ENCODE data around the gene NF2. TPM values are rescaled to one million over a fixed set of nuclear protein-coding genes. Genes with fewer than 3 reads are reported as not detected.

Gene NF2
- total RNA-seq, 2 donors from 2014 or later = 45.7 to 51.4 TPM

GRCh38 chr22:29739346-29739875 lies 136.0 kb downstream of the NF2 start:
- Mint-ChIP-seq H3K27me3 (ENCODE audit: insufficient read depth) (no peaks in the 10 kb centered on the region), H3K9me3 (no peaks in the 10 kb centered on the region), H3K36me3 (ENCODE audit: low read depth) (peaks cover 9% of the 10 kb centered on the region), H3K4me1 (peaks cover 7% of the 10 kb centered on the region), H3K27ac (no peak overlapping the region), H3K4me3 (no peak overlapping the region)
- no peaks in the 10 kb centered on the region for H3K36me3 ChIP-seq (ENCODE audit: control insufficient read depth, insufficient read depth, low read length)
- no peaks in the 10 kb centered on the region for H3K9me3 ChIP-seq (ENCODE audit: control insufficient read depth, low read length)
- H3K4me3 ChIP-seq (ENCODE audit: low read length) = no peak overlapping the region
- H3K9ac ChIP-seq (ENCODE audit: extremely low read depth, low read length, poor library complexity, severe bottlenecking) = no peak overlapping the region
- no peak overlapping the region for H3K27ac ChIP-seq (ENCODE audit: low read depth, low read length)
- no peaks in the 10 kb centered on the region for H3K27me3 ChIP-seq (ENCODE audit: control insufficient read depth, insufficient read depth, low read length, poor library complexity, severe bottlenecking)
- WGBS, 2 experiments (ENCODE audit: insufficient coverage in 1 of 2, insufficient read length in 1 of 2) = 96 to 98% methylated on average over 15 to 17 of the region's 17 CpGs
- no peak for DNase-seq
- TF ChIP-seq, protein P1, sequence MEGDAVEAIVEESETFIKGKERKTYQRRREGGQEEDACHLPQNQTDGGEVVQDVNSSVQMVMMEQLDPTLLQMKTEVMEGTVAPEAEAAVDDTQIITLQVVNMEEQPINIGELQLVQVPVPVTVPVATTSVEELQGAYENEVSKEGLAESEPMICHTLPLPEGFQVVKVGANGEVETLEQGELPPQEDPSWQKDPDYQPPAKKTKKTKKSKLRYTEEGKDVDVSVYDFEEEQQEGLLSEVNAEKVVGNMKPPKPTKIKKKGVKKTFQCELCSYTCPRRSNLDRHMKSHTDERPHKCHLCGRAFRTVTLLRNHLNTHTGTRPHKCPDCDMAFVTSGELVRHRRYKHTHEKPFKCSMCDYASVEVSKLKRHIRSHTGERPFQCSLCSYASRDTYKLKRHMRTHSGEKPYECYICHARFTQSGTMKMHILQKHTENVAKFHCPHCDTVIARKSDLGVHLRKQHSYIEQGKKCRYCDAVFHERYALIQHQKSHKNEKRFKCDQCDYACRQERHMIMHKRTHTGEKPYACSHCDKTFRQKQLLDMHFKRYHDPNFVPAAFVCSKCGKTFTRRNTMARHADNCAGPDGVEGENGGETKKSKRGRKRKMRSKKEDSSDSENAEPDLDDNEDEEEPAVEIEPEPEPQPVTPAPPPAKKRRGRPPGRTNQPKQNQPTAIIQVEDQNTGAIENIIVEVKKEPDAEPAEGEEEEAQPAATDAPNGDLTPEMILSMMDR (conservative IDR thresholded peaks at IDR 0.05) = no peak
- no peaks in the 10 kb centered on the region for H3K4me1 ChIP-seq (ENCODE audit: control insufficient read depth, insufficient read depth, low read length)

GRCh38 chr22:29740216-29740615 lies 136.8 kb downstream of the NF2 start:
- 91 to 100% methylated on average over 1 to 5 of the region's 5 CpGs for WGBS, 2 experiments (ENCODE audit: insufficient coverage in 1 of 2, insufficient read length in 1 of 2)
- Mint-ChIP-seq H3K4me1 (no peaks in the 10 kb centered on the region), H3K27ac (peak overlapping the region; percentile 35), H3K4me3 (no peak overlapping the region), H3K9me3 (no peaks in the 10 kb centered on the region), H3K36me3 (ENCODE audit: low read depth) (peaks cover 9% of the 10 kb centered on the region), H3K27me3 (ENCODE audit: insufficient read depth) (no peaks in the 10 kb centered on the region)
- Histone ChIP-seq H3K27ac (ENCODE audit: low read depth, low read length) (no peak overlapping the region), H3K36me3 (ENCODE audit: control insufficient read depth, insufficient read depth, low read length) (no peaks in the 10 kb centered on the region), H3K27me3 (ENCODE audit: control insufficient read depth, insufficient read depth, low read length, poor library complexity, severe bottlenecking) (no peaks in the 10 kb centered on the region), H3K4me3 (ENCODE audit: low read length) (no peak overlapping the region), H3K9me3 (ENCODE audit: control insufficient read depth, low read length) (no peaks in the 10 kb centered on the region), H3K9ac (ENCODE audit: extremely low read depth, low read length, poor library complexity, severe bottlenecking) (no peak overlapping the region), H3K4me1 (ENCODE audit: control insufficient read depth, insufficient read depth, low read length) (no peaks in the 10 kb centered on the region)
- no peak for DNase-seq
- TF ChIP-seq, protein P1 (conservative IDR thresholded peaks at IDR 0.05) = no peak

DNA sequence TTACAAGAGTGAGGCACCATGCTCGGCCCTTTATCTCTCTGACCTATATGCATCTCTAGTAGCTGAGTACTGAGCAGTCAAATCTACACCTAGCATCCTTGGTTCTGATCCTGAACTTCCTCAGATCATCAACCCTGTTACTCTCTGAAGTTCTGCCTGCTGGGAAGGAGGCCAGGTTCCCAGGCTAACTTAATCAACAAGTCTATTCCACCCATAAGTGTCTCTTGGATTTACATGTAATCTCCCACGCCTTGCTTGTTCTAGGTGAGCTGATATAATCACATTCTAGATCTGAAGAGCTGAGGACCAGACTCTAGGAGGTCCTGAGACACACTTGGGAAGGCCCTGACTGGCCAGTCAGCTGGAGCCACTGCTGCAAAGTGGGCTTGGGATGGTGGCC lies 138.5 kb downstream of the NF2 start:
- peaks cover 13% of the 10 kb centered on the region for H3K36me3 Mint-ChIP-seq (ENCODE audit: low read depth)
- H3K27ac Mint-ChIP-seq = no peak overlapping the region
- H3K27me3 Mint-ChIP-seq (ENCODE audit: insufficient read depth) = no peaks in the 10 kb centered on the region
- H3K9ac ChIP-seq (ENCODE audit: extremely low read depth, low read length, poor library complexity, severe bottlenecking) = no peak overlapping the region
- TF ChIP-seq, protein P1 (conservative IDR thresholded peaks at IDR 0.05) = no peak
- no peak for DNase-seq
- no peaks in the 10 kb centered on the region for H3K27me3 ChIP-seq (ENCODE audit: control insufficient read depth, insufficient read depth, low read length, poor library complexity, severe bottlenecking)
- H3K36me3 ChIP-seq (ENCODE audit: control insufficient read depth, insufficient read depth, low read length) = no peaks in the 10 kb centered on the region
- H3K4me3 Mint-ChIP-seq = no peak overlapping the region
- no peaks in the 10 kb centered on the region for H3K4me1 Mint-ChIP-seq
- H3K27ac ChIP-seq (ENCODE audit: low read depth, low read length) = no peak overlapping the region
- no peaks in the 10 kb centered on the region for H3K4me1 ChIP-seq (ENCODE audit: control insufficient read depth, insufficient read depth, low read length)
- H3K4me3 ChIP-seq (ENCODE audit: low read length) = no peak overlapping the region
- WGBS, 2 experiments (ENCODE audit: insufficient coverage in 1 of 2, insufficient read length in 1 of 2) = 86 to 87% methylated on average over 1 to 2 of the region's 2 CpGs
- H3K9me3 ChIP-seq (ENCODE audit: control insufficient read depth, low read length) = no peaks in the 10 kb centered on the region
- H3K9me3 Mint-ChIP-seq = no peaks in the 10 kb centered on the region
